CD14-positive monocyte (primary cell): Measurements from ENCODE around the gene NXF3. TPM values are rescaled to one million over a fixed set of nuclear protein-coding genes. Genes with fewer than 3 reads are reported as not detected.
"Not testable (repeated sequence)": the region's sequence is repeated elsewhere in the genome, so short reads cannot be mapped to it uniquely, and the experiment has no call there.

Experiments
- DNase-seq, 3 donors: peaks; one replicate each; pipeline ENCODE4 v3.0.0-alpha.2; 2011 to 2022
- H2AFZ ChIP-seq: 2 replicates; pipeline ENCODE4 v1.6.0; 2012; ENCODE audit warnings: mild to moderate bottlenecking, low read depth, low read length, inconsistent platforms; ENCODE audit not compliant: insufficient read depth, poor library complexity, severe bottlenecking
- H3K27ac ChIP-seq, 2 donors: 1 replicate in 1 of 2; 2 replicates in 1 of 2; pipeline ENCODE4 v1.5.1; 2012 to 2013; ENCODE audit warnings: low read length in 2 of 2, control low read depth in 1 of 2, inconsistent platforms in 1 of 2, low read depth in 1 of 2, mild to moderate bottlenecking in 1 of 2
- H3K27me3 ChIP-seq, 2 donors: one replicate each; pipeline versions ENCODE4 v1.6.0 to v1.6.1; 2011 to 2013; ENCODE audit warnings: low read length in 2 of 2; ENCODE audit not compliant: control insufficient read depth in 2 of 2, insufficient read depth in 2 of 2
- H3K36me3 ChIP-seq, 2 donors: replicated peaks in 1 of 2; 1 replicate in 1 of 2; 2 replicates in 1 of 2; pipeline versions ENCODE4 v1.5.1 to v1.6.1; 2012 to 2013; ENCODE audit warnings: low read length in 2 of 2, control low read depth in 1 of 2, inconsistent platforms in 1 of 2, mild to moderate bottlenecking in 1 of 2; ENCODE audit not compliant: insufficient read depth in 2 of 2, control insufficient read depth in 1 of 2
- H3K4me1 ChIP-seq, 2 donors: 1 replicate in 1 of 2; 2 replicates in 1 of 2; pipeline versions ENCODE4 v1.5.1 to v1.6.1; 2012 to 2013; ENCODE audit warnings: low read length in 2 of 2, control low read depth in 1 of 2, inconsistent platforms in 1 of 2, mild to moderate bottlenecking in 1 of 2, moderate library complexity in 1 of 2; ENCODE audit not compliant: insufficient read depth in 2 of 2, control insufficient read depth in 1 of 2
- H3K4me2 ChIP-seq: replicated peaks from 2 replicates; pipeline ENCODE3; 2012; ENCODE audit warnings: low read length, moderate library complexity, mild to moderate bottlenecking; ENCODE audit not compliant: poor library complexity, severe bottlenecking; ENCODE audit errors: extremely low read depth
- H3K4me3 ChIP-seq, 3 experiments: fragments of 200-600 bp in 1 of 3; sonication (generic) in 1 of 3; replicated peaks in 1 of 3; 1 replicate in 2 of 3; 2 replicates in 1 of 3; pipeline ENCODE4 v1.5.1; 2011 to 2013; ENCODE audit warnings: low read length in 3 of 3, mild to moderate bottlenecking in 3 of 3, control low read depth in 2 of 3, low read depth in 2 of 3, inconsistent platforms in 1 of 3, moderate library complexity in 1 of 3
- H3K79me2 ChIP-seq: 2 replicates; pipeline ENCODE4 v1.6.0; 2012; ENCODE audit warnings: mild to moderate bottlenecking, control low read depth, inconsistent platforms, low read length, moderate library complexity; ENCODE audit not compliant: insufficient read depth
- H3K9ac ChIP-seq: 2 replicates; pipeline ENCODE4 v1.6.0; 2017; ENCODE audit warnings: low read length, mild to moderate bottlenecking; ENCODE audit not compliant: insufficient read depth, poor library complexity, severe bottlenecking
- H3K9me3 ChIP-seq, 2 donors: replicated peaks in 1 of 2; 1 replicate in 1 of 2; 2 replicates in 1 of 2; pipeline versions ENCODE4 v1.5.1 to v1.6.1; 2012 to 2013; ENCODE audit warnings: low read length in 2 of 2, control low read depth in 1 of 2; ENCODE audit not compliant: control insufficient read depth in 1 of 2, insufficient read depth in 1 of 2
- H4K20me1 ChIP-seq: 2 replicates; pipeline ENCODE4 v1.6.0; 2012; ENCODE audit warnings: mild to moderate bottlenecking, low read length, control low read depth, moderate library complexity; ENCODE audit not compliant: insufficient read depth
- H3K27ac Mint-ChIP-seq, 7 donors: one replicate each; pipeline ENCODE4 v1.8.0; 2020; ENCODE audit warnings: mild to moderate bottlenecking in 7 of 7, mixed read lengths in 7 of 7, moderate library complexity in 6 of 7, inconsistent platforms in 2 of 7
- H3K27me3 Mint-ChIP-seq, 3 donors: one replicate each; pipeline ENCODE4 v1.8.0; 2021 to 2022; ENCODE audit warnings: low read depth in 3 of 3, mild to moderate bottlenecking in 3 of 3, mixed read lengths in 3 of 3, moderate library complexity in 3 of 3, inconsistent platforms in 1 of 3
- H3K36me3 Mint-ChIP-seq, 2 donors: one replicate each; pipeline ENCODE4 v1.8.0; 2020; ENCODE audit warnings: mixed read lengths in 2 of 2, inconsistent platforms in 1 of 2, mild to moderate bottlenecking in 1 of 2
- H3K4me1 Mint-ChIP-seq: one replicate; pipeline ENCODE4 v1.8.0; 2020; ENCODE audit warnings: mild to moderate bottlenecking, mixed read lengths
- H3K4me3 Mint-ChIP-seq, 2 donors: one replicate each; pipeline ENCODE4 v1.8.0; 2020; ENCODE audit warnings: mild to moderate bottlenecking in 2 of 2, mixed read lengths in 2 of 2, moderate library complexity in 1 of 2
- H3K9me3 Mint-ChIP-seq, 7 donors: one replicate each; pipeline ENCODE4 v1.8.0; 2020 to 2022; ENCODE audit warnings: mixed read lengths in 7 of 7, mild to moderate bottlenecking in 6 of 7, moderate library complexity in 6 of 7, inconsistent platforms in 2 of 7
- WGBS: methylation state at CpG from one replicate; pipeline ENCODE4 v1.1.5; 2013; ENCODE audit warnings: missing lambda C conversion rate; ENCODE audit not compliant: insufficient coverage; 5-methylcytosine and 5-hydroxymethylcytosine counted together
- intact Hi-C, 2 donors: fragments of 100-400 bp; cut with micrococcal nuclease; formaldehyde crosslinking; loops; one replicate each; pipeline versions ENCODE4 v1.15.0 to v1.15.1; 2023
- polyA plus RNA-seq, 3 donors: library from polyadenylated mRNA; depleted of rRNA in 1 of 3; unstranded in 2 of 3; stranded (reverse) in 1 of 3; fragments of 300-500 nt in 2 of 3; fragments of >200 nt in 1 of 3; fragmentation: Illumina TruSeq in 2 of 3; gene quantifications; 1 replicate in 2 of 3; 2 replicates in 1 of 3; pipeline ENCODE4 v1.2.3, GENCODE V29; 2012 to 2021
- TF ChIP-seq, protein P1 (sequence below): fragments of 200-600 bp; IDR thresholded peaks from one replicate; pipeline ENCODE4 v1.8.0; 2022; ENCODE audit warnings: antibody characterized with exemption, mild to moderate bottlenecking

NXF3 gene
- polyA plus RNA-seq, 3 donors: not detected

DNA sequence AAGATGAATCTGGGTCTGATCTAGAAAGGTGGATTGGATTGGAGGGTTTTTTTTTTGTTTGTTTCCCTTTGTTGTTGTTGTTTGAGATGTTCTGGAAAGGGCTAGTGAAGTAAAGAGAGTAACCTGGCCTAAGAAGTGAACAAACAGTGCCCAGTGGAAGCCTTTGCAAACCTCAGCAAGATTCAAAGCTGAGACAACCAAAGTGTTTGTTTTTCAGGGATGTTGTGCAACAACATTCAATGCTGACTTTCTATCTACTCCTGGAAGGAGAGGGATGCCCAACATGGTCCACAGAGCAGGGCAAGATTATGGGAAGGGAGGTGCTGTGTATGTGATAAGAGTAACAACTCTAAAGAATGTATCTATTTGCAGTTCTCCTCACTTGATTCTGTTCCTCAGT lies 40.3 kb downstream of the NXF3 start:
- Histone ChIP-seq H3K4me1 (no peaks in the 10 kb centered on the region), H3K4me3 (no peak overlapping the region), H3K27ac (no peak overlapping the region), H4K20me1 (no peaks in the 10 kb centered on the region), H3K79me2 (no peaks in the 10 kb centered on the region), H3K36me3 (no peaks in the 10 kb centered on the region), H3K27me3 (peaks cover 0 to 2% of the 10 kb centered on the region in 2 donors), H2AFZ (no peak overlapping the region), H3K4me2 (no peak overlapping the region), H3K9ac (no peak overlapping the region), H3K9me3 (no peaks in the 10 kb centered on the region)
- Mint-ChIP-seq H3K27ac (no peak overlapping the region), H3K36me3 (no peaks in the 10 kb centered on the region), H3K4me1 (no peaks in the 10 kb centered on the region), H3K9me3 (peaks cover 0 to 3% (median 0%) of the 10 kb centered on the region in 7 donors), H3K27me3 (peaks cover 0 to 5% (median 4%) of the 10 kb centered on the region in 3 donors), H3K4me3 (no peak overlapping the region)
- TF ChIP-seq, protein P1, sequence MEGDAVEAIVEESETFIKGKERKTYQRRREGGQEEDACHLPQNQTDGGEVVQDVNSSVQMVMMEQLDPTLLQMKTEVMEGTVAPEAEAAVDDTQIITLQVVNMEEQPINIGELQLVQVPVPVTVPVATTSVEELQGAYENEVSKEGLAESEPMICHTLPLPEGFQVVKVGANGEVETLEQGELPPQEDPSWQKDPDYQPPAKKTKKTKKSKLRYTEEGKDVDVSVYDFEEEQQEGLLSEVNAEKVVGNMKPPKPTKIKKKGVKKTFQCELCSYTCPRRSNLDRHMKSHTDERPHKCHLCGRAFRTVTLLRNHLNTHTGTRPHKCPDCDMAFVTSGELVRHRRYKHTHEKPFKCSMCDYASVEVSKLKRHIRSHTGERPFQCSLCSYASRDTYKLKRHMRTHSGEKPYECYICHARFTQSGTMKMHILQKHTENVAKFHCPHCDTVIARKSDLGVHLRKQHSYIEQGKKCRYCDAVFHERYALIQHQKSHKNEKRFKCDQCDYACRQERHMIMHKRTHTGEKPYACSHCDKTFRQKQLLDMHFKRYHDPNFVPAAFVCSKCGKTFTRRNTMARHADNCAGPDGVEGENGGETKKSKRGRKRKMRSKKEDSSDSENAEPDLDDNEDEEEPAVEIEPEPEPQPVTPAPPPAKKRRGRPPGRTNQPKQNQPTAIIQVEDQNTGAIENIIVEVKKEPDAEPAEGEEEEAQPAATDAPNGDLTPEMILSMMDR: no peak
- no peak for DNase-seq
- intact Hi-C loops: no loop called here

DNA sequence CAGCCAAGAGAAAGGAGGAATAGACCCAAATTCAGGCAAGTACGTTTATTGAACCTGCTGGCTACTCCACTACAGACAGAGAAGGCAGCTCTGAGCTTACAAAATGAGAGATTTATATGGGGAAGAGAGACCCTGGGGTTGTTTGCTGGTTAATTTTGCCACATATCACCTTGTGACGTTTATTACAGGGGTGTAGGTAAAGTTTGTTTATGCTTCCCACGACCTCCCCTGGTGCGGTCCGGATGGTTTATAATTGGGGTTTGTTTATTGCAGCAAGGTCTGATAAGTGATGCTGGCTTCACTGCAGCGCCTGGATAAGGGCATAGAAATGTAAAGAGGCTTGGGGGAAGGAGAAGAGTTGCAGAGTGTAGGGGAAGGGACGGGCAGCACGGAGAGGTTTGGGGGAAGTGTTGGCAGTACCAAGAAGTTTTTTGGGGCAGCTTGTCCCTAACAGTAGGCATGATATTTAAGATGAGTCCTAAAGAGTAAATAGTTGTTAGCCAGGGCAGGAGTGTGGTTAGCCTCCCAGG lies 41.6 kb downstream of the NXF3 start:
- no peak overlapping the region for H2AFZ ChIP-seq

DNA sequence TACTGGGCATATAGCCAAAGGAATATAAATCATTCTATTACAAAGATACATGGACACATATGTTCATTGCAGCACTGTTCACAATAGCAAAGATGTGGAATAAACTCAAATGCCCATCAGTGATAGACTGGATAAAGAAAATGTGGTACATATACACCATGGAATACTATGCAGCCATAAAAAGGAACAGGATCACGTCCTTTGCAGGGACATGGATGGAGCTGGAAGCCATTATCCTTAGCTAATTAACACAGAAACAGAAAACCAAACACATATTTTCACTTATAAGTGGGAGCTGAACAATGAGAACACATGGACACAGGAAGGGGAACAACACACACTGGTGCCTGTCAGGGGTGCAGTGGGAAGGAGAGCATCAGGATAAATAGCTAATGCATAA lies 59.6 kb downstream of the NXF3 start:
- H3K9me3 ChIP-seq, H3K4me1 ChIP-seq, H3K4me3 Mint-ChIP-seq, H3K27ac ChIP-seq, H3K27me3 Mint-ChIP-seq, H2AFZ ChIP-seq, H3K4me2 ChIP-seq, H3K9ac ChIP-seq, H3K27me3 ChIP-seq, H3K36me3 Mint-ChIP-seq, H3K36me3 ChIP-seq, H3K4me3 ChIP-seq, H3K27ac Mint-ChIP-seq, DNase-seq, H3K79me2 ChIP-seq, H3K4me1 Mint-ChIP-seq, H4K20me1 ChIP-seq, intact Hi-C loops: not testable (repeated sequence)
- no CpG with 5 or more reads among the region's 1 CpG for WGBS
- H3K9me3 Mint-ChIP-seq: peaks cover 0 to 11% (median 1%) of the 10 kb centered on the region in 7 donors

More for the DNA sequence above, 41.6 kb downstream of the NXF3 start:
- H3K4me3 ChIP-seq: no peak overlapping the region
- no peaks in the 10 kb centered on the region for H3K4me1 ChIP-seq
- no peaks in the 10 kb centered on the region for H4K20me1 ChIP-seq
- H3K27ac Mint-ChIP-seq: no peak overlapping the region
- no peaks in the 10 kb centered on the region for H3K27me3 ChIP-seq
- no peak for DNase-seq
- TF ChIP-seq, protein P1: no peak
- peaks cover 0 to 5% (median 4%) of the 10 kb centered on the region in 3 donors for H3K27me3 Mint-ChIP-seq
- intact Hi-C loops: no loop called here
- H3K36me3 ChIP-seq: no peaks in the 10 kb centered on the region
- H3K9ac ChIP-seq: no peak overlapping the region
- no peaks in the 10 kb centered on the region for H3K4me1 Mint-ChIP-seq
- H3K9me3 ChIP-seq: no peaks in the 10 kb centered on the region
- 40% methylated on average over 1 of the region's 8 CpGs for WGBS
- no peaks in the 10 kb centered on the region for H3K36me3 Mint-ChIP-seq
- H3K27ac ChIP-seq: no peak overlapping the region
- H3K4me2 ChIP-seq: no peak overlapping the region
- no peaks in the 10 kb centered on the region for H3K79me2 ChIP-seq
- H3K9me3 Mint-ChIP-seq: peaks cover 0 to 4% (median 3%) of the 10 kb centered on the region in 7 donors
- H3K4me3 Mint-ChIP-seq: no peak overlapping the region
